Measurements from ENCODE around the gene CNOT8. TPM values are rescaled to one million over a fixed set of nuclear protein-coding genes. Genes with fewer than 3 reads are reported as not detected.

CNOT8 gene
- total and polyA plus RNA-seq, 9 of the 15 experiments (the other 6 are each of a cell fraction or from before 2014, with no cell fraction given): 15.2 to 68.9 (median 52.1) TPM

DNA sequence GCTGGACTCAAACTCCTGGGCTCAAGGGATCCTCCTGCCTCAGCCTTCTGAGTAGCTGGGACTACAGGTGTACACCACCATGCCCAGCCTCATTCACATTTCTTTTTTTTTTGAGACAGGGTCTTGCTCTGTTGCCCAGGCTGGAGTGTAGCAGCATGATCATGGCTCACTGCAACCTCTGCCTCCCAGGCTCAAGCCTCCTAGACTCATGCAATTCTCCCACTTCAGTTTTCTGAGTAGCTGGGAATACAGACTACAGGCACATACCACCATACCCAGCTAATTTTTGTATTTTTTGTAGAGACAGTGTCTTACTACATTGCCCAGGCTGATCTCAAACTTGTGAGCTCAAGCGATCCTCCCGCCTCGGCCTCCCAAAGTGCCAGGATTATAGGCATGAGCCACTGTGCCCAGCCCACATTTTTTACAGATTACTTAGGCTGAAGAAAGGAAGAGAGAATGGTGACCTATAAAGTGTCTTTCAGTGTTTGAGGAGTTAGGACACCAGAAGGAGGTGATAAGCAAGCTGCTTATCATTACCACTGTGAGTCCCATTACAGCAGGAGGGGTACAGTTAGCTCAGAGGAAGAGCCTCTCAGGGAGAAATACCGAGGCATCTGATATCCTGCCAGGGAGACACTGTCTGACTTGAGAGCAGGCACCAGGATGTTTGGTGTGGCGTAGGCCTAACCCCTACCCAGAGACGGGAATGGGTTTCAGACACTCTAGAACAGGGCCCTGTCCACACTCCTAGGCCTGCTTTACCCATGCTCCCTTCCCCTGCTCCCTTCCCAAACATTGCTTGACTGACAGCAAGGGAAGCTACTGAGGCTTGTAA lies 17.8 kb upstream of the CNOT8 start (continued):
- TF ChIP-seq, protein P1, sequence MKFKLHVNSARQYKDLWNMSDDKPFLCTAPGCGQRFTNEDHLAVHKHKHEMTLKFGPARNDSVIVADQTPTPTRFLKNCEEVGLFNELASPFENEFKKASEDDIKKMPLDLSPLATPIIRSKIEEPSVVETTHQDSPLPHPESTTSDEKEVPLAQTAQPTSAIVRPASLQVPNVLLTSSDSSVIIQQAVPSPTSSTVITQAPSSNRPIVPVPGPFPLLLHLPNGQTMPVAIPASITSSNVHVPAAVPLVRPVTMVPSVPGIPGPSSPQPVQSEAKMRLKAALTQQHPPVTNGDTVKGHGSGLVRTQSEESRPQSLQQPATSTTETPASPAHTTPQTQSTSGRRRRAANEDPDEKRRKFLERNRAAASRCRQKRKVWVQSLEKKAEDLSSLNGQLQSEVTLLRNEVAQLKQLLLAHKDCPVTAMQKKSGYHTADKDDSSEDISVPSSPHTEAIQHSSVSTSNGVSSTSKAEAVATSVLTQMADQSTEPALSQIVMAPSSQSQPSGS (CRISPR knock-in tag; IDR thresholded peaks at IDR 0.05): no peak
- TF ChIP-seq CHD1 (IDR thresholded peaks at IDR 0.05; ENCODE audit: low read length) (no peak), MEF2D (tag; conservative IDR thresholded peaks at IDR 0.05; ENCODE audit: low read depth) (no peak), NR2C2 (CRISPR knock-in tag; IDR thresholded peaks at IDR 0.05) (no peak), NR2C2 (tag; IDR thresholded peaks at IDR 0.05) (0 out of 2 replicates have a peak, but pooled peaks have one; percentile 30), BMI1 (IDR thresholded peaks at IDR 0.05; ENCODE audit: low read length) (no peak), MED1 (CRISPR knock-in tag; IDR thresholded peaks at IDR 0.05; ENCODE audit: borderline replicate concordance) (no peak), HDGF (IDR thresholded peaks at IDR 0.05) (no peak), ESRRB (CRISPR knock-in tag; IDR thresholded peaks at IDR 0.05; ENCODE audit: borderline replicate concordance) (no peak), SNIP1 (IDR thresholded peaks at IDR 0.05; ENCODE audit: low read depth) (no peak), RFX1 (IDR thresholded peaks at IDR 0.05) (no peak), KDM5B (IDR thresholded peaks at IDR 0.05; ENCODE audit: insufficient replicate concordance, low read depth, low read length) (no peak)
- TF ChIP-seq, protein P2, sequence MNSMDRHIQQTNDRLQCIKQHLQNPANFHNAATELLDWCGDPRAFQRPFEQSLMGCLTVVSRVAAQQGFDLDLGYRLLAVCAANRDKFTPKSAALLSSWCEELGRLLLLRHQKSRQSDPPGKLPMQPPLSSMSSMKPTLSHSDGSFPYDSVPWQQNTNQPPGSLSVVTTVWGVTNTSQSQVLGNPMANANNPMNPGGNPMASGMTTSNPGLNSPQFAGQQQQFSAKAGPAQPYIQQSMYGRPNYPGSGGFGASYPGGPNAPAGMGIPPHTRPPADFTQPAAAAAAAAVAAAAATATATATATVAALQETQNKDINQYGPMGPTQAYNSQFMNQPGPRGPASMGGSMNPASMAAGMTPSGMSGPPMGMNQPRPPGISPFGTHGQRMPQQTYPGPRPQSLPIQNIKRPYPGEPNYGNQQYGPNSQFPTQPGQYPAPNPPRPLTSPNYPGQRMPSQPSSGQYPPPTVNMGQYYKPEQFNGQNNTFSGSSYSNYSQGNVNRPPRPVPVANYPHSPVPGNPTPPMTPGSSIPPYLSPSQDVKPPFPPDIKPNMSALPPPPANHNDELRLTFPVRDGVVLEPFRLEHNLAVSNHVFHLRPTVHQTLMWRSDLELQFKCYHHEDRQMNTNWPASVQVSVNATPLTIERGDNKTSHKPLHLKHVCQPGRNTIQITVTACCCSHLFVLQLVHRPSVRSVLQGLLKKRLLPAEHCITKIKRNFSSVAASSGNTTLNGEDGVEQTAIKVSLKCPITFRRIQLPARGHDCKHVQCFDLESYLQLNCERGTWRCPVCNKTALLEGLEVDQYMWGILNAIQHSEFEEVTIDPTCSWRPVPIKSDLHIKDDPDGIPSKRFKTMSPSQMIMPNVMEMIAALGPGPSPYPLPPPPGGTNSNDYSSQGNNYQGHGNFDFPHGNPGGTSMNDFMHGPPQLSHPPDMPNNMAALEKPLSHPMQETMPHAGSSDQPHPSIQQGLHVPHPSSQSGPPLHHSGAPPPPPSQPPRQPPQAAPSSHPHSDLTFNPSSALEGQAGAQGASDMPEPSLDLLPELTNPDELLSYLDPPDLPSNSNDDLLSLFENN (IDR thresholded peaks at IDR 0.05; ENCODE audit: low read depth in 2 of 2, low read length in 2 of 2): peak in 1 of 2 experiments; percentile 78; a peak in 2 of 4 replicates
- TF ChIP-seq, protein P3, sequence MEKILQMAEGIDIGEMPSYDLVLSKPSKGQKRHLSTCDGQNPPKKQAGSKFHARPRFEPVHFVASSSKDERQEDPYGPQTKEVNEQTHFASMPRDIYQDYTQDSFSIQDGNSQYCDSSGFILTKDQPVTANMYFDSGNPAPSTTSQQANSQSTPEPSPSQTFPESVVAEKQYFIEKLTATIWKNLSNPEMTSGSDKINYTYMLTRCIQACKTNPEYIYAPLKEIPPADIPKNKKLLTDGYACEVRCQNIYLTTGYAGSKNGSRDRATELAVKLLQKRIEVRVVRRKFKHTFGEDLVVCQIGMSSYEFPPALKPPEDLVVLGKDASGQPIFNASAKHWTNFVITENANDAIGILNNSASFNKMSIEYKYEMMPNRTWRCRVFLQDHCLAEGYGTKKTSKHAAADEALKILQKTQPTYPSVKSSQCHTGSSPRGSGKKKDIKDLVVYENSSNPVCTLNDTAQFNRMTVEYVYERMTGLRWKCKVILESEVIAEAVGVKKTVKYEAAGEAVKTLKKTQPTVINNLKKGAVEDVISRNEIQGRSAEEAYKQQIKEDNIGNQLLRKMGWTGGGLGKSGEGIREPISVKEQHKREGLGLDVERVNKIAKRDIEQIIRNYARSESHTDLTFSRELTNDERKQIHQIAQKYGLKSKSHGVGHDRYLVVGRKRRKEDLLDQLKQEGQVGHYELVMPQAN (IDR thresholded peaks at IDR 0.05; ENCODE audit: borderline replicate concordance): no peak
- TF ChIP-seq, protein P4, sequence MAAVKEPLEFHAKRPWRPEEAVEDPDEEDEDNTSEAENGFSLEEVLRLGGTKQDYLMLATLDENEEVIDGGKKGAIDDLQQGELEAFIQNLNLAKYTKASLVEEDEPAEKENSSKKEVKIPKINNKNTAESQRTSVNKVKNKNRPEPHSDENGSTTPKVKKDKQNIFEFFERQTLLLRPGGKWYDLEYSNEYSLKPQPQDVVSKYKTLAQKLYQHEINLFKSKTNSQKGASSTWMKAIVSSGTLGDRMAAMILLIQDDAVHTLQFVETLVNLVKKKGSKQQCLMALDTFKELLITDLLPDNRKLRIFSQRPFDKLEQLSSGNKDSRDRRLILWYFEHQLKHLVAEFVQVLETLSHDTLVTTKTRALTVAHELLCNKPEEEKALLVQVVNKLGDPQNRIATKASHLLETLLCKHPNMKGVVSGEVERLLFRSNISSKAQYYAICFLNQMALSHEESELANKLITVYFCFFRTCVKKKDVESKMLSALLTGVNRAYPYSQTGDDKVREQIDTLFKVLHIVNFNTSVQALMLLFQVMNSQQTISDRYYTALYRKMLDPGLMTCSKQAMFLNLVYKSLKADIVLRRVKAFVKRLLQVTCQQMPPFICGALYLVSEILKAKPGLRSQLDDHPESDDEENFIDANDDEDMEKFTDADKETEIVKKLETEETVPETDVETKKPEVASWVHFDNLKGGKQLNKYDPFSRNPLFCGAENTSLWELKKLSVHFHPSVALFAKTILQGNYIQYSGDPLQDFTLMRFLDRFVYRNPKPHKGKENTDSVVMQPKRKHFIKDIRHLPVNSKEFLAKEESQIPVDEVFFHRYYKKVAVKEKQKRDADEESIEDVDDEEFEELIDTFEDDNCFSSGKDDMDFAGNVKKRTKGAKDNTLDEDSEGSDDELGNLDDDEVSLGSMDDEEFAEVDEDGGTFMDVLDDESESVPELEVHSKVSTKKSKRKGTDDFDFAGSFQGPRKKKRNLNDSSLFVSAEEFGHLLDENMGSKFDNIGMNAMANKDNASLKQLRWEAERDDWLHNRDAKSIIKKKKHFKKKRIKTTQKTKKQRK (IDR thresholded peaks at IDR 0.05; ENCODE audit: borderline replicate concordance, low read depth, low read length): no peak
